Heart left ventricle (tissue), 16 donors: ENCODE measurements around the gene ADGRD1. TPM values are rescaled to one million over a fixed set of nuclear protein-coding genes. Genes with fewer than 3 reads are reported as not detected.

Source experiments
- ATAC-seq, 4 donors: fragments of 200-7000 bp; cut with Tn5 transposase; one replicate each; pipeline ENCODE4 v1.9.1; 2020 to 2022; ENCODE audit warnings: moderate library complexity in 4 of 4, mild to moderate bottlenecking in 3 of 4, moderate number of reproducible peaks in 1 of 4
- DNase-seq, 5 donors: peaks; one replicate each; pipeline ENCODE4 v3.0.0-alpha.2; 2020
- H3K27ac ChIP-seq, 12 donors: fragments of 200-600 bp; sonication (generic) in 4 of 12; one replicate each; pipeline versions ENCODE4 v1.5.0 to v1.8.0; 2016 to 2022; ENCODE audit warnings: mild to moderate bottlenecking in 2 of 12
- H3K27me3 ChIP-seq, 9 donors: fragments of 200-600 bp; sonication (generic) in 2 of 9; one replicate each; pipeline versions ENCODE4 v1.5.1 to v1.8.0; 2016 to 2022; ENCODE audit warnings: mild to moderate bottlenecking in 3 of 9
- H3K36me3 ChIP-seq, 9 donors: fragments of 200-600 bp; sonication (generic) in 2 of 9; one replicate each; pipeline versions ENCODE4 v1.5.0 to v1.8.0; 2018 to 2022; ENCODE audit warnings: mild to moderate bottlenecking in 2 of 9
- H3K4me1 ChIP-seq, 12 donors: fragments of 200-600 bp; sonication (generic) in 4 of 12; one replicate each; pipeline versions ENCODE4 v1.5.0 to v1.8.0; 2016 to 2022; ENCODE audit warnings: mild to moderate bottlenecking in 3 of 12
- H3K4me3 ChIP-seq, 12 donors: fragments of 200-600 bp; sonication (generic) in 4 of 12; one replicate each; pipeline versions ENCODE4 v1.5.0 to v1.8.0; 2017 to 2022; ENCODE audit warnings: mild to moderate bottlenecking in 9 of 12, moderate library complexity in 4 of 12
- H3K9me3 ChIP-seq, 12 donors: fragments of 200-600 bp; sonication (generic) in 4 of 12; one replicate each; pipeline versions ENCODE4 v1.5.0 to v1.8.0; 2016 to 2022; ENCODE audit warnings: mild to moderate bottlenecking in 1 of 12
- POLR2A ChIP-seq, 2 donors: fragments of 450-650 bp; IDR thresholded peaks; one replicate each; pipeline ENCODE4 v1.6.1; 2017; ENCODE audit warnings: antibody characterized with exemption in 2 of 2, mild to moderate bottlenecking in 2 of 2, moderate library complexity in 2 of 2
- WGBS, 4 donors: extraction: QIAGEN DNeasy Blood & Tissue Kit in 2 of 4; methylation state at CpG; one replicate each; pipeline versions ENCODE4 v1.1.5 to v1.1.7; 2013 to 2018; 5-methylcytosine and 5-hydroxymethylcytosine counted together
- intact Hi-C, 10 donors: fragments of 100-400 bp; cut with DNase I; formaldehyde crosslinking; loops; one replicate each; pipeline versions ENCODE4 v1.11.1 to v1.14.2; 2022
- polyA plus RNA-seq, 2 donors: library from polyadenylated mRNA; stranded (reverse); fragments of 200-250 nt; gene quantifications; one replicate each; pipeline ENCODE4 v1.2.3, GENCODE V29; 2013
- total RNA-seq, 9 donors: library from RNA; depleted of rRNA in 2 of 9; stranded (reverse); fragments of >200 nt in 2 of 9; fragmentation: NEBNext Ultra II Directional in 3 of 9; extraction: Animal tissue kit (Norgen Biotek cat#: 25700) in 3 of 9; gene quantifications; one replicate each; pipeline versions ENCODE4 v1.1.0 to v1.2.4, GENCODE V29; 2016 to 2023
- TF ChIP-seq, protein P1 (sequence below), 12 donors: fragments of 200-600 bp; sonication (generic) in 4 of 12; IDR thresholded peaks; one replicate each; pipeline versions ENCODE4 v1.5.0 to v1.8.0; 2018 to 2022; ENCODE audit warnings: antibody characterized with exemption in 12 of 12, mild to moderate bottlenecking in 5 of 12
- donor health status: ischemic (EF 13 %, LVEDD 7.1; RV severe dilation, severe dysfunction).
- donor health status: healthy with polysubstance abuse.
- donor health status: DM: no; HTN: yes; CAD: no.
- donor health status: DM: no; HTN: no; CAD: no.
- donor health status: ischemic (EF 25% LVEDD 6.9; RV normal size, moderate dysfunction).
- donor health status: ischemic (EF 25% LVEDD 5.7; RV mildly dilated, moderate dysfunction).
- donor health status: healthy.
- donor health status: DM: yes; HTN: yes; CAD: no.
- donor health status: ischemic (EF 35%, LVEDD 5.7; RV mildly dilated, moderate dysfunction).
- donor health status: nonischemic (EF 11% LVEDD 7.7; RV severe dilation, severe dysfunction).
- donor health status: DM: yes; HTN: yes; CAD: no.
- donor health status: PGD.
- donor health status: ischemic (EF 29% LVEDD 5.4; RV normal size, mild dysfunction).
- donor health status: nonischemic (EF 23%, LVEDD 6.1; RV moderate dilation, normal function).

Gene ADGRD1
- total and polyA plus RNA-seq, 11 donors: 22.7 to 109 (median 66.3) TPM

DNA sequence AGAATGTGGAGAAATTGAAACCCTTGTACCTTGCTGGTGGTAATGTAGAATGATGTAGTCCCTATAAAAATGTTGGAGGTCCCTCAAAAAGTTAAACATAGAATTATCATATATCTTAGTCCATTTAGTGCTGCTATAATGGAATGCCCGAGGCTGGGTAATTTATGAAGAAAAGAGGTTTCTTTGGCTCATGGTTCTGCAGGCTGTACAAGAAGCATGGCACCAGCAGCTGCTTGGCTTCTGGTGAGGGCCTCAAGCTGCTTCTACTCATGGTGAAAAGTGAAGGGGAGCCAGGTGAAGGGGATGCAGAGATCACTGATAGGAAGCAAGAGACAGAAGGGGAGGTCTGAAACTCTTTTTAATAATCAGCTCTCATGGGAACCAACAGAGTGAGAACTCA is 233.9 kb downstream of the ADGRD1 start:
- ATAC-seq (no peak), DNase-seq (no peak)
- Histone ChIP-seq H3K9me3 (peaks cover 0 to 10% (median 0%) of the 10 kb centered on the region in 12 donors), H3K4me3 (no peak overlapping the region), H3K36me3 (no peaks in the 10 kb centered on the region), H3K27me3 (no peaks in the 10 kb centered on the region), H3K4me1 (no peaks in the 10 kb centered on the region), H3K27ac (no peak overlapping the region)
- 81 to 93% (median 86%) methylated on average over 1 of the region's 1 CpG for WGBS, 4 donors
- TF ChIP-seq POLR2A (IDR thresholded peaks at IDR 0.05): no peak
- TF ChIP-seq, protein P1, sequence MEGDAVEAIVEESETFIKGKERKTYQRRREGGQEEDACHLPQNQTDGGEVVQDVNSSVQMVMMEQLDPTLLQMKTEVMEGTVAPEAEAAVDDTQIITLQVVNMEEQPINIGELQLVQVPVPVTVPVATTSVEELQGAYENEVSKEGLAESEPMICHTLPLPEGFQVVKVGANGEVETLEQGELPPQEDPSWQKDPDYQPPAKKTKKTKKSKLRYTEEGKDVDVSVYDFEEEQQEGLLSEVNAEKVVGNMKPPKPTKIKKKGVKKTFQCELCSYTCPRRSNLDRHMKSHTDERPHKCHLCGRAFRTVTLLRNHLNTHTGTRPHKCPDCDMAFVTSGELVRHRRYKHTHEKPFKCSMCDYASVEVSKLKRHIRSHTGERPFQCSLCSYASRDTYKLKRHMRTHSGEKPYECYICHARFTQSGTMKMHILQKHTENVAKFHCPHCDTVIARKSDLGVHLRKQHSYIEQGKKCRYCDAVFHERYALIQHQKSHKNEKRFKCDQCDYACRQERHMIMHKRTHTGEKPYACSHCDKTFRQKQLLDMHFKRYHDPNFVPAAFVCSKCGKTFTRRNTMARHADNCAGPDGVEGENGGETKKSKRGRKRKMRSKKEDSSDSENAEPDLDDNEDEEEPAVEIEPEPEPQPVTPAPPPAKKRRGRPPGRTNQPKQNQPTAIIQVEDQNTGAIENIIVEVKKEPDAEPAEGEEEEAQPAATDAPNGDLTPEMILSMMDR (IDR thresholded peaks at IDR 0.05): no peak
- intact Hi-C loops: no loop called here

DNA sequence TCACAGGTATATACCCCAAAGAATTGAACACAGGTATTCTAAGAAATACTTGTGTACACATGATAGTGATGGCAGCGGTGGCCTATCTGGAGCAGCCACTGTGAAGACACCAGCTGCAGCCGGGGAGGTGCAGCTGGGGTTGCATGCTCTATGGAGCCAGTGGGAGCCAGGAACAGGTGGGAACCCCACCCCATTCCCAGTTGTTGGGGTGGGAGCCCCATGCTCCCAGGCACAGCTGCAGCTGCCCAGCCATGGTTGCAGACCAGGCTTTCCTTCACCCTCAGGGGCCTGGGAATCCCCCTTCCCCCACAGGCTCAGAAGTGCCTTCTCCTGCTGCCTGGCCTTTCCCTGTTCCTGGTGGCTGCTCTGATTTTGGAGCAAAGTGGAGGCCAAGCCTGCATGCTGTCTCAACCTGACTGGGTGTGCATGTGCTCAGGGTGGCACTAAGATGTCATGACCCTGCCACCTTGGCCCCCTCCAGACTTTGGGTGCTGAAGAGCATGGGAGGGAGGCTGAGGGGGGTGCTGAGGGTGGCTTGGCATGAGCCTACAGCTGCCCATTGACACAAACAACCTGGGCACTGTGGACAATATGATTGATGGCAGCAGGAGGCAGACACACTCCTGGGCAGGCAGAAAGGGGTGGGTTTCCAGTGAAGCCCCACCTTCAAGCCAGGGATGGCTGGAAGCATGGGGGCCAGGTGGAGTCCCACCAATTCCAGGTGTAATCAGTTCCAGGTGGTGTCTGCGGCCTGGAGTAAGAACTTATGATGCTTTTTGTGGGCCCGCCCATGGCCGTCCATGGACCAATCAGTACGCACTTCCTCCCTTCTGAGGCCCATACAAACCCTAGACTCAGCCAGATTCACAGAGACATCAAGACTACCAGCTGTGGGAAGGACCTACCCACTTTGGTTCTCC is 234.7 kb downstream of the ADGRD1 start:
- no peak overlapping the region for H3K4me3 ChIP-seq
- peaks cover 0 to 10% (median 0%) of the 10 kb centered on the region in 12 donors for H3K9me3 ChIP-seq
- WGBS, 4 donors: 90 to 94% (median 92%) methylated on average over 6 of the region's 6 CpGs
- ATAC-seq: no peak
- no peaks in the 10 kb centered on the region for H3K4me1 ChIP-seq
- intact Hi-C loops: no loop called here
- DNase-seq: no peak
- H3K36me3 ChIP-seq: no peaks in the 10 kb centered on the region
- TF ChIP-seq, protein P1 (IDR thresholded peaks at IDR 0.05): no peak
- no peak for TF ChIP-seq POLR2A (IDR thresholded peaks at IDR 0.05)
- no peaks in the 10 kb centered on the region for H3K27me3 ChIP-seq
- no peak overlapping the region for H3K27ac ChIP-seq

DNA sequence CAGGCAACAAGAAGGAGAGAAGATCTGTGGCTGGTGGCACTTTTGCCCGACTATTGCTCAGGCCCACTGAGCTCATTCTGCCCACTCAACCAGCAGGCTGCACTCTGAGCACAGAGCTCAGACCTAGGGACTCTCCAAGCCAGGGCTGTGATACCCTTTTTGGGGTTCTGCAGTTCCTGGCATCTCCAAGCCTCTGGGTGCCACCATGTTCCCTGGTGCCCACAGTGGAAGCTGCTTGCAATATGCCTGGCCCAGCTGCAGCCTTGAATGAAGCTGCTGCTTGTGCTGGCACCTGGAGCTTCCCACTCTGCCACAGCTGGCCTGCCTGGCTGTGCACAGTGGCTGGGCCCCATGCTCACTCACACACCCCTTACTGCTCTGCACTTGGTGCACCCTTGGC is 236.1 kb downstream of the ADGRD1 start:
- no peak for ATAC-seq

DNA sequence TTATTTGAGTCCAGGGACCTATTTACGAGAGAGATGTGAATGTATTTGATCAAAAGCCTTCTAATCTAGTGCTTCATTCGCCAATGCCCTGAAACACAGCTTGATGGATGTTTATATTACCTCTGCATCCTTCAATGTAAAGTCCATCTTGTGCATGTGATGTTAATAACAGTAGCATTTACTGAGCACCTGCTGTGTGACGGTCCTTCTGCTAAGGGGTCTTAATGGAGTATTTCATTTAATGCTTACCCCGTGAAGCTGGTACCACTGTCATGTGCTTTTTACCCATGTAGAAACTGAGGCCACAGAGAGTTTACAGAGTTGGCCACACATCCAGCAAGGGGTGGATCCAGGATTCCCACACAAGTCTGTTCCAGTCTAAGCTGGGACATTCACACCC is 237.3 kb downstream of the ADGRD1 start:
- no peak overlapping the region for H3K27ac ChIP-seq
- 86 to 91% (median 87%) methylated on average over 4 of the region's 4 CpGs for WGBS, 4 donors
- no peaks in the 10 kb centered on the region for H3K9me3 ChIP-seq
- H3K4me3 ChIP-seq: no peak overlapping the region
- DNase-seq (no peak), ATAC-seq (no peak)
- H3K27me3 ChIP-seq: no peaks in the 10 kb centered on the region
- TF ChIP-seq, protein P1 (IDR thresholded peaks at IDR 0.05): no peak
- TF ChIP-seq POLR2A (IDR thresholded peaks at IDR 0.05): no peak
- no peaks in the 10 kb centered on the region for H3K4me1 ChIP-seq
- no peaks in the 10 kb centered on the region for H3K36me3 ChIP-seq
- intact Hi-C loops: no loop called here

More for the DNA sequence above, 236.1 kb downstream of the ADGRD1 start:
- H3K27me3 ChIP-seq: no peaks in the 10 kb centered on the region
- intact Hi-C loops: no loop called here
- no peak for TF ChIP-seq POLR2A (IDR thresholded peaks at IDR 0.05)
- TF ChIP-seq, protein P1 (IDR thresholded peaks at IDR 0.05): no peak
- no peaks in the 10 kb centered on the region for H3K4me1 ChIP-seq
- no peak overlapping the region for H3K4me3 ChIP-seq
- 76 to 88% (median 82%) methylated on average over 1 of the region's 1 CpG for WGBS, 4 donors
- H3K36me3 ChIP-seq: no peaks in the 10 kb centered on the region
- no peak for DNase-seq
- peaks cover 0 to 1% (median 0%) of the 10 kb centered on the region in 12 donors for H3K9me3 ChIP-seq
- H3K27ac ChIP-seq: no peak overlapping the region

Other genes with a start within 250 kb of the ADGRD1 start
- gene RIMBP2, start 237.6 kb upstream of the ADGRD1 start, total RNA-seq: 1 to 10 TPM in 1 of 9 donors, not detected in 8; 2.1 TPM
- gene RIMBP2, start 237.6 kb upstream of the ADGRD1 start, polyA plus RNA-seq: not detected
- 10 to 100 TPM in 8 of 9 donors, 1 to 10 TPM in 1; 8.3 to 21.8 (median 11.1) TPM for gene STX2, start 114.7 kb upstream of the ADGRD1 start, total RNA-seq
- gene STX2, start 114.7 kb upstream of the ADGRD1 start, polyA plus RNA-seq: 10 to 100 TPM in 1 of 2 donors, 1 to 10 TPM in 1; 6.2 to 14.3 TPM
- 100 to 1,000 TPM; 109 to 413 (median 303) TPM for gene RAN, start 81.8 kb upstream of the ADGRD1 start, total RNA-seq
- 100 to 1,000 TPM in 1 of 2 donors, 10 to 100 TPM in 1; 85.6 to 646 TPM for gene RAN, start 81.8 kb upstream of the ADGRD1 start, polyA plus RNA-seq